OCI-LY7 (cell line): ENCODE results near the gene MTHFD2L. TPM values are rescaled to one million over a fixed set of nuclear protein-coding genes. Genes with fewer than 3 reads are reported as not detected.

Source experiments
- BruUV-seq: library from RNA; stranded (reverse); fragments of 400-500 nt; replicated peaks from 2 replicates; lab custom pipeline; 2021; lab: Mats Ljungman, UMichigan
- CTCF ChIA-PET: fragments of 300-600 bp; sonication (Branson Sonifier 250); formaldehyde crosslinking; loops from one replicate; lab custom pipeline; 2022; ENCODE audit warnings: antibody characterized with exemption; ENCODE audit not compliant: unreplicated experiment; lab: Charles Lee
- POLR2A ChIA-PET: fragments of 300-600 bp; sonication (Branson Sonifier 250); formaldehyde crosslinking; loops from one replicate; lab custom pipeline; 2022; ENCODE audit warnings: antibody characterized with exemption; lab: Charles Lee
- DNase-seq: peaks from one replicate; pipeline ENCODE4 v3.0.0-alpha.2; 2015; ENCODE audit warnings: low spot score
- H2AFZ ChIP-seq: fragments of 200-600 bp; sonication (generic), shearing (Covaris generic); 2 replicates; pipeline ENCODE4 v1.6.1; 2014; ENCODE audit warnings: mild to moderate bottlenecking, antibody characterized with exemption, low read length, moderate library complexity
- H3K27ac ChIP-seq: fragments of 200-600 bp; sonication (generic); 2 replicates; pipeline ENCODE4 v1.5.1; 2014; ENCODE audit warnings: mixed run types, low read depth, mild to moderate bottlenecking, moderate library complexity, low read length, inconsistent platforms; ENCODE audit not compliant: poor library complexity, severe bottlenecking
- H3K36me3 ChIP-seq: fragments of 200-600 bp; sonication (generic); 2 replicates; pipeline ENCODE4 v1.6.1; 2014; ENCODE audit warnings: mild to moderate bottlenecking, antibody characterized with exemption, low read length, moderate library complexity, mixed read lengths; ENCODE audit not compliant: insufficient read depth
- H3K4me1 ChIP-seq: fragments of 200-600 bp; sonication (generic); 2 replicates; pipeline ENCODE4 v1.5.1; 2014; ENCODE audit warnings: mild to moderate bottlenecking, low read length; ENCODE audit not compliant: insufficient read depth, poor library complexity, severe bottlenecking
- H3K4me2 ChIP-seq: fragments of 200-600 bp; sonication (generic); 2 replicates; pipeline ENCODE4 v1.6.1; 2014; ENCODE audit warnings: mild to moderate bottlenecking, low read length
- H3K4me3 ChIP-seq: fragments of 200-600 bp; sonication (generic); 2 replicates; pipeline ENCODE4 v1.5.1; 2014; ENCODE audit warnings: mild to moderate bottlenecking, low read depth, low read length; ENCODE audit not compliant: poor library complexity, severe bottlenecking
- H3K79me2 ChIP-seq: fragments of 200-600 bp; sonication (generic); 2 replicates; pipeline ENCODE4 v1.6.1; 2016; ENCODE audit warnings: low read depth, mild to moderate bottlenecking, low read length, moderate library complexity, mixed read lengths; ENCODE audit not compliant: insufficient read depth
- H3K9me2 ChIP-seq: fragments of 200-600 bp; sonication (generic); 2 replicates; pipeline ENCODE4 v1.6.1; 2016; ENCODE audit warnings: mild to moderate bottlenecking, low read length, mixed read lengths; ENCODE audit not compliant: insufficient read depth
- H3K9me3 ChIP-seq: fragments of 200-600 bp; sonication (generic); 2 replicates; pipeline ENCODE4 v1.6.1; 2014; ENCODE audit warnings: mild to moderate bottlenecking, mixed run types, low read length, mixed read lengths
- H4K20me1 ChIP-seq: fragments of 200-600 bp; sonication (generic); 2 replicates; pipeline ENCODE4 v1.6.1; 2014; ENCODE audit warnings: mild to moderate bottlenecking, antibody characterized with exemption, low read length, moderate library complexity, mixed read lengths; ENCODE audit not compliant: insufficient read depth
- EZH2phosphoT487 ChIP-seq: fragments of 200-600 bp; sonication (generic); IDR thresholded peaks from 2 replicates; pipeline ENCODE4 v1.6.1; 2018; ENCODE audit warnings: low read depth, borderline replicate concordance, mild to moderate bottlenecking, mixed run types, antibody characterized with exemption, low read length, moderate library complexity, mixed read lengths
- intact Hi-C: fragments of 100-400 bp; cut with micrococcal nuclease; formaldehyde crosslinking; loops from one replicate; pipeline ENCODE4 v1.10.0; 2022; ENCODE audit not compliant: unreplicated experiment
- total RNA-seq, 2 experiments: library from RNA; depleted of rRNA in 1 of 2; stranded (reverse); fragments of >200 nt in 1 of 2; shearing (Covaris generic) in 1 of 2; gene quantifications; 2 replicates each; pipeline ENCODE4 v1.2.3, GENCODE V29; 2014 to 2022
- TF ChIP-seq, protein P1 (sequence below): fragments of 200-600 bp; sonication (generic); conservative IDR thresholded peaks from 2 replicates; pipeline ENCODE4 v1.5.1; 2014; ENCODE audit warnings: mild to moderate bottlenecking, antibody characterized with exemption, low read length, moderate library complexity, mixed read lengths

Gene MTHFD2L
- total RNA-seq, 2 experiments from 2014 or later: 18.7 to 18.9 TPM

DNA sequence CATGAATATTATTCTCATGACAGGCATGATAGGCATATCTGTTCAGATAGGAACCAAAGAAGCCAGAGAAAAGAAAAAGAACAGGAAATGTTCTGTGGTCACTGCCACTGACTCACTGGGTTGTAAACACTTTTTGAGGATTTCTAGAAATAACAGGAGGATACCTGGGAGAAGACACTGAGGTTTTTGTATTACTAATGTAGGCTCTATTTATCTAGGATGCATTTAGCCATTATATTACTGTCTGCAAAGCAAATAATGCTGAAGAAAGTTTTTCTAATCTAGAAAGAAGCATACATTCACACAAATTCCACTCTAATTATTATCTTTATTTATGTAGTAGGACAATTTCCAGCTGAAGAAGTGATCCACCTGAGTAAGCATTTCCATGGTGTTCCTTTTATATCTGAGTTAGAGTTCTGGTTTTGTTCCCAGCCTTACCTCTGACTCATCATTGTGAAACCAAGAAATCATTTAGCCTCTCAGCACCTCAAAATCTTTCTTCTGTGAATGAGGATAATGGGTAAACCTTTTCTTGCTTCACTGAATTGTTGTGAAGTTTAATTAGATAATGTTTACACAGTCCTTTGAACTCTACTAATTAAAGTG, 110.2 kb downstream of the MTHFD2L start:
- no peaks in the 10 kb centered on the region for H4K20me1 ChIP-seq
- H3K9me3 ChIP-seq: no peaks in the 10 kb centered on the region
- H3K9me2 ChIP-seq: no peaks in the 10 kb centered on the region
- TF ChIP-seq, protein P1, sequence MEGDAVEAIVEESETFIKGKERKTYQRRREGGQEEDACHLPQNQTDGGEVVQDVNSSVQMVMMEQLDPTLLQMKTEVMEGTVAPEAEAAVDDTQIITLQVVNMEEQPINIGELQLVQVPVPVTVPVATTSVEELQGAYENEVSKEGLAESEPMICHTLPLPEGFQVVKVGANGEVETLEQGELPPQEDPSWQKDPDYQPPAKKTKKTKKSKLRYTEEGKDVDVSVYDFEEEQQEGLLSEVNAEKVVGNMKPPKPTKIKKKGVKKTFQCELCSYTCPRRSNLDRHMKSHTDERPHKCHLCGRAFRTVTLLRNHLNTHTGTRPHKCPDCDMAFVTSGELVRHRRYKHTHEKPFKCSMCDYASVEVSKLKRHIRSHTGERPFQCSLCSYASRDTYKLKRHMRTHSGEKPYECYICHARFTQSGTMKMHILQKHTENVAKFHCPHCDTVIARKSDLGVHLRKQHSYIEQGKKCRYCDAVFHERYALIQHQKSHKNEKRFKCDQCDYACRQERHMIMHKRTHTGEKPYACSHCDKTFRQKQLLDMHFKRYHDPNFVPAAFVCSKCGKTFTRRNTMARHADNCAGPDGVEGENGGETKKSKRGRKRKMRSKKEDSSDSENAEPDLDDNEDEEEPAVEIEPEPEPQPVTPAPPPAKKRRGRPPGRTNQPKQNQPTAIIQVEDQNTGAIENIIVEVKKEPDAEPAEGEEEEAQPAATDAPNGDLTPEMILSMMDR: no peak
- TF ChIP-seq EZH2phosphoT487: no peak
- no peak overlapping the region for H3K27ac ChIP-seq
- H3K36me3 ChIP-seq: no peaks in the 10 kb centered on the region
- intact Hi-C loops: no loop called here
- BruUV-seq: no TSS peak
- DNase-seq: no peak
- H3K4me2 ChIP-seq: no peak overlapping the region
- ChIA-PET CTCF (no interaction called here), POLR2A (no interaction called here)
- no peak overlapping the region for H3K4me3 ChIP-seq
- no peak overlapping the region for H2AFZ ChIP-seq
- H3K79me2 ChIP-seq: no peaks in the 10 kb centered on the region
- no peaks in the 10 kb centered on the region for H3K4me1 ChIP-seq

DNA sequence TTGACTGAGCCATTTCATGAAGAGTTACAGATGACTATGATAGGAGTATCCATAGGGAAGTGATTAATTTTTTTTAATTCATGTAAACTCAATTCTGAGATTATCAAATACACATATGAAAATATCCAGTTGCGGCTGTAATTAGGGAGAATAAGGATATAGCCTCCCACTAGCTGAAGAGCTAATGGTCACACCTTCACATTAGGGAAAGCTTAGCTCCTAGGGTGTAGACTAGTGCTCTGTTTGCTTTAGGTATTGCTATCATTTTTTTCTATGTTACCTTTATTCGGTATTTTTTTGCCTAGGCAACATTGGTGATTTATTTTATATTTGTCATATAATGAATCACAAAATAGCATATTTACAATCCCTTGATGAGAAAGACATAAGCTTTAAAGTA, 110.7 kb downstream of the MTHFD2L start:
- no peaks in the 10 kb centered on the region for H3K4me1 ChIP-seq
- no peak overlapping the region for H3K27ac ChIP-seq
- H3K79me2 ChIP-seq: no peaks in the 10 kb centered on the region
- H3K36me3 ChIP-seq: no peaks in the 10 kb centered on the region
- no TSS peak for BruUV-seq
- H3K9me3 ChIP-seq: no peaks in the 10 kb centered on the region
- no peaks in the 10 kb centered on the region for H4K20me1 ChIP-seq
- H2AFZ ChIP-seq: no peak overlapping the region
- intact Hi-C loops: no loop called here
- H3K4me3 ChIP-seq: no peak overlapping the region
- TF ChIP-seq EZH2phosphoT487: no peak
- TF ChIP-seq, protein P1: no peak
- DNase-seq: no peak
- ChIA-PET CTCF (no interaction called here), POLR2A (interaction anchor here (0.6 kb wide), 1 partner anchor 19 kb away, joined by 3 read pairs; no protein-coding TSS in a partner anchor)
- H3K9me2 ChIP-seq: no peaks in the 10 kb centered on the region
- no peak overlapping the region for H3K4me2 ChIP-seq

DNA sequence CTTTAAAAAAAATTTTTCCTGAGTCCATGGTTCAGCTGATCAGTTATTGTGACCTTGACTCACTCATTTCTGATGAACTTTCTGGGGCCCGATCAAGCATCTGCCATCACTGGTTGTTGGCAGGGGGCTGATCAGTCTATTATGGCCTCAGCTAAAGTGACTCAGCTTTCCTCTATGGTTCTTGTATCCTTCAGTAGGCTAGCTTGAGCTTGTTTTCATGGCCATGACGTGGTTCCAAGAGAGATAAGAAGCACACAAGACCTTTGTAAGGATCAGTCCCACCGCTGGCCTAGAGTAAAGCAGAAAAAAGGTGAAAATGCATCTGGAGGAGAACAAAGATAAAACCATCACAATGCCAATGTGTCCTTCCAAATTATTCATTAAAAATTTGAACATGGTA, 120.6 kb downstream of the MTHFD2L start:
- CTCF ChIA-PET: no interaction called here
- no TSS peak for BruUV-seq
- no peaks in the 10 kb centered on the region for H3K9me3 ChIP-seq
- no peak for TF ChIP-seq EZH2phosphoT487
- TF ChIP-seq, protein P1: no peak
- no peaks in the 10 kb centered on the region for H3K9me2 ChIP-seq
- POLR2A ChIA-PET: interaction anchor here (0.6 kb wide), 1 partner anchor 31 kb away, joined by 3 read pairs; no protein-coding TSS in a partner anchor
- intact Hi-C loops: no loop called here
- H3K36me3 ChIP-seq: no peaks in the 10 kb centered on the region
- DNase-seq: no peak
- no peak overlapping the region for H3K27ac ChIP-seq
- H4K20me1 ChIP-seq: no peaks in the 10 kb centered on the region
- no peak overlapping the region for H2AFZ ChIP-seq
- H3K4me1 ChIP-seq: no peaks in the 10 kb centered on the region
- H3K79me2 ChIP-seq: no peaks in the 10 kb centered on the region
- no peak overlapping the region for H3K4me3 ChIP-seq
- no peak overlapping the region for H3K4me2 ChIP-seq
